HepG2 (cell line): ENCODE data around the gene KIF26B. TPM values are rescaled to one million over a fixed set of nuclear protein-coding genes. Genes with fewer than 3 reads are reported as not detected.

Experiments
- AKAP8 ChIP-seq: sonication (generic); formaldehyde crosslinking; IDR thresholded peaks from 2 replicates; pipeline ENCODE4 v1.5.1; 2020; ENCODE audit warnings: mild to moderate bottlenecking, missing genetic modification reagents
- DMAP1 ChIP-seq: IDR thresholded peaks from 2 replicates; pipeline ENCODE4 v1.6.1; 2016
- DPF2 ChIP-seq: sonication (generic); formaldehyde crosslinking; IDR thresholded peaks from 2 replicates; pipeline ENCODE4 v1.4.0; 2020; ENCODE audit warnings: mild to moderate bottlenecking, low read depth, missing genetic modification reagents, borderline replicate concordance
- EED ChIP-seq: sonication (generic); formaldehyde crosslinking; IDR thresholded peaks from 2 replicates; pipeline ENCODE4 v1.5.0; 2020; ENCODE audit warnings: mild to moderate bottlenecking, missing genetic modification reagents
- FOXO1 ChIP-seq: sonication (generic); formaldehyde crosslinking; IDR thresholded peaks from 2 replicates; pipeline ENCODE4 v1.4.0; 2020; ENCODE audit warnings: missing genetic modification reagents
- IRF2 ChIP-seq: IDR thresholded peaks from 2 replicates; pipeline ENCODE4 v1.6.1; 2018; ENCODE audit warnings: missing genetic modification reagents, missing compliant biosample characterization
- IRX3 ChIP-seq: sonication (generic); formaldehyde crosslinking; IDR thresholded peaks from 2 replicates; pipeline ENCODE4 v1.8.1; 2023; ENCODE audit warnings: mild to moderate bottlenecking, low read depth, missing genetic modification reagents, borderline replicate concordance
- JARID2 ChIP-seq: sonication (generic); formaldehyde crosslinking; IDR thresholded peaks from 2 replicates; pipeline ENCODE4 v1.8.1; 2023; ENCODE audit warnings: missing genetic modification reagents, inconsistent platforms; ENCODE audit not compliant: insufficient replicate concordance
- LCORL ChIP-seq, 2 experiments: fragments of 450-650 bp in 1 of 2; sonication (generic) in 1 of 2; formaldehyde crosslinking in 1 of 2; IDR thresholded peaks; 2 replicates each; pipeline versions ENCODE4 v1.5.0 to v1.6.1; 2017 to 2020; ENCODE audit warnings: antibody characterized with exemption in 1 of 2, missing genetic modification reagents in 1 of 2
- MYC ChIP-seq: sonication (generic); formaldehyde crosslinking; IDR thresholded peaks from 2 replicates; pipeline ENCODE4 v1.9.0; 2021; ENCODE audit warnings: missing genetic modification reagents, borderline replicate concordance
- PATZ1 ChIP-seq: sonication (generic); formaldehyde crosslinking; IDR thresholded peaks from 2 replicates; pipeline ENCODE4 v1.4.0; 2020; ENCODE audit warnings: missing genetic modification reagents
- PLRG1 ChIP-seq: fragments of 450-650 bp; conservative IDR thresholded peaks from 2 replicates; pipeline ENCODE4 v1.6.1; 2016
- POLR2A ChIP-seq, 2 experiments: IDR thresholded peaks; 2 replicates each; pipeline ENCODE4 v1.6.1; 2011; ENCODE audit warnings: low read depth in 2 of 2, low read length in 2 of 2, mild to moderate bottlenecking in 1 of 2, moderate library complexity in 1 of 2; ENCODE audit not compliant: insufficient read depth in 1 of 2
- RARG ChIP-seq: sonication (generic); formaldehyde crosslinking; IDR thresholded peaks from 2 replicates; pipeline ENCODE4 v1.4.0; 2020; ENCODE audit warnings: low read depth, mild to moderate bottlenecking, missing genetic modification reagents
- SYNCRIP ChIP-seq: fragments of 200-400 bp; formaldehyde crosslinking; IDR thresholded peaks from 2 replicates; pipeline ENCODE4 v1.6.1; 2018; ENCODE audit warnings: mild to moderate bottlenecking, low read depth, low read length; ENCODE audit not compliant: insufficient read depth
- TCF7L2 ChIP-seq: IDR thresholded peaks from 2 replicates; pipeline ENCODE4 v1.6.1; 2011; ENCODE audit warnings: mild to moderate bottlenecking, low read depth, low read length, moderate library complexity
- TFDP1 ChIP-seq: IDR thresholded peaks from 2 replicates; pipeline ENCODE4 v1.6.1; 2016; ENCODE audit warnings: missing compliant biosample characterization, missing genetic modification reagents, borderline replicate concordance
- ZBTB38 ChIP-seq: sonication (generic); formaldehyde crosslinking; IDR thresholded peaks from 2 replicates; pipeline ENCODE4 v1.5.1; 2020; ENCODE audit warnings: mild to moderate bottlenecking, missing genetic modification reagents
- ZFP82 ChIP-seq: sonication (generic); formaldehyde crosslinking; IDR thresholded peaks from 2 replicates; pipeline ENCODE4 v1.5.1; 2020; ENCODE audit warnings: mild to moderate bottlenecking, missing genetic modification reagents, borderline replicate concordance
- ZMAT3 ChIP-seq: sonication (generic); formaldehyde crosslinking; conservative IDR thresholded peaks from 2 replicates; pipeline ENCODE4 v1.7.0; 2021; ENCODE audit warnings: missing genetic modification reagents
- ZNF17 ChIP-seq: sonication (generic); formaldehyde crosslinking; IDR thresholded peaks from 2 replicates; pipeline ENCODE4 v1.5.0; 2020; ENCODE audit warnings: mild to moderate bottlenecking, missing genetic modification reagents
- ZNF354B ChIP-seq: sonication (generic); formaldehyde crosslinking; IDR thresholded peaks from 2 replicates; pipeline ENCODE4 v1.8.0; 2022; ENCODE audit warnings: mild to moderate bottlenecking, missing genetic modification reagents
- ZNF460 ChIP-seq: sonication (generic); formaldehyde crosslinking; IDR thresholded peaks from 2 replicates; pipeline ENCODE4 v1.5.1; 2020; ENCODE audit warnings: missing genetic modification reagents, mild to moderate bottlenecking, borderline replicate concordance
- ZNF607 ChIP-seq: sonication (generic); formaldehyde crosslinking; IDR thresholded peaks from 2 replicates; pipeline ENCODE4 v1.5.1; 2020; ENCODE audit warnings: missing genetic modification reagents, mild to moderate bottlenecking, borderline replicate concordance
- ZNF780A ChIP-seq: sonication (generic); formaldehyde crosslinking; IDR thresholded peaks from 2 replicates; pipeline ENCODE4 v1.8.0; 2022; ENCODE audit warnings: mild to moderate bottlenecking, missing genetic modification reagents, moderate library complexity
- ZSCAN5A ChIP-seq: sonication (generic); formaldehyde crosslinking; IDR thresholded peaks from 2 replicates; pipeline ENCODE4 v1.8.0; 2022; ENCODE audit warnings: mild to moderate bottlenecking, missing genetic modification reagents, borderline replicate concordance
- polyA plus RNA-seq, 8 experiments: library from polyadenylated mRNA; depleted of rRNA in 3 of 8; stranded (reverse) in 7 of 8; unstranded in 1 of 8; fragments of >200 nt; fragmentation: Illumina TruSeq in 4 of 8; extraction: Trizol in 4 of 8; gene quantifications; 2 replicates each; pipeline versions ENCODE4 v1.2.1 to v1.2.3, GENCODE V29; 2011 to 2016; ENCODE audit warnings: low read depth in 4 of 8, missing spikeins in 1 of 8, mixed read lengths in 1 of 8; ENCODE audit not compliant: insufficient read depth in 1 of 8
- total RNA-seq, 5 experiments: library from RNA; depleted of rRNA; stranded (reverse); fragments of >200 nt; fragmentation: Illumina TruSeq; extraction: Trizol; gene quantifications; 2 replicates each; pipeline ENCODE4 v1.2.3, GENCODE V29; 2016; ENCODE audit warnings: low read depth in 1 of 5
- TF ChIP-seq, protein P1 (sequence below): sonication (generic); formaldehyde crosslinking; IDR thresholded peaks from 2 replicates; pipeline ENCODE4 v1.4.0; 2020; ENCODE audit warnings: mild to moderate bottlenecking, missing genetic modification reagents

KIF26B gene
- total and polyA plus RNA-seq, 2 of the 13 experiments (the other 11 are each of a cell fraction or from before 2014, with no cell fraction given): 0.08 to 0.09 TPM

DNA sequence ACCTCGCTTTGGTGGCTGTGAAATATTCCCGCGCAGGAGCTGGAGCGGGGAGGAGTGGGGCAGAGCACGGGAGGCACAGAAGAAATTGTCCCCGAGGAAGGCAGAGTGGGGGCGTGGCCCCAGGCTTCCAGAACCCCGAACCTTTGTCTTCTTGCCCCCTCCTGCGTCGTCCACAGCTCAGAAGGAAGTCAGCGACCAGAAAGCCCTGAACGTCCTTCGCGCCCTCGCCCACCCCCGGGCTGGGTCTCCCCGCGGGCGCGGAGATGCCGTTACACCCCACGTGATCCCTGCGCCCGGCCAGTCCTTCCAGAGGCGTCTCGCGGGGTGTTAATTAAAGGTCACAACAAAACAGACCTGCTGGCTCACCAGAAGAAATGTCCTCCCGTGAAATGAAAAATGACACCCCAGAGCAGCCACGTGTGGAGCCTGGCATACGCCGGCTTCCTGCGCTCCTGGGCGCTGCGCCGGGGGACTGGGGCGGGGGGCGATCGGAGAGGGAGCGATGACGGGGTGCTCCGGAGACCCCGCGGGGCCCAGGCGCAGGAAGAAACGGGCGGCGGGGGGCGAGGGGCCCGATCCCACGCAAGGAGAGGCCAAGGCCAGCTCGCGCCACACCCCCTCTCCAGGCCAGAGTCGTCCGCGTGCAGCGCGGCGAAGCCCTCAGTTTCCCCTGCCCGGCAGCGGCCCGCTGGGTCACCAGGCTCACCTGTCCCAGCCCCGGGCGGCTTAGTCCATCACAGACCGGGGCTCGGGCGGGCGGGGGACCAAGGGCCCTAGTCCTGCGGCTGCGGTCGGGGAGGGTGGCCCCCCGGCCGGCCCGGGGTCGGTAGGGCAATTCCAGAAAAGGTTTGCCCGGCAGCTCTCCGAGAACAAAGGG, 995 bp upstream of the KIF26B start (continued):
- TF ChIP-seq ZSCAN5A (CRISPR knock-in tag) (no peak), EED (CRISPR knock-in tag) (no peak), TCF7L2 (no peak), IRF2 (CRISPR knock-in tag) (no peak), ZMAT3 (no peak), ZNF780A (CRISPR knock-in tag) (no peak), JARID2 (no peak), FOXO1 (CRISPR knock-in tag) (no peak), ZNF17 (no peak), LCORL (IDR thresholded peaks at IDR 0.05) (no peak), LCORL (CRISPR knock-in tag; IDR thresholded peaks at IDR 0.05) (0 out of 2 replicates have a peak, but pooled peaks have one; percentile 30), ZNF354B (CRISPR knock-in tag) (no peak), IRX3 (CRISPR knock-in tag) (no peak), POLR2A (IDR thresholded peaks at IDR 0.05; ENCODE audit: insufficient read depth in 1 of 2, low read depth in 2 of 2, low read length in 2 of 2) (no peak), ZFP82 (CRISPR knock-in tag) (no peak), DMAP1 (no peak), DPF2 (CRISPR knock-in tag) (no peak), RARG (CRISPR knock-in tag) (no peak), ZBTB38 (CRISPR knock-in tag) (no peak), TFDP1 (CRISPR knock-in tag) (no peak), PLRG1 (no peak), ZNF460 (CRISPR knock-in tag) (no peak), PATZ1 (peak; percentile 56; the same call in 1 of the 2 replicates), SYNCRIP (no peak), MYC (CRISPR knock-in tag) (no peak), ZNF607 (CRISPR knock-in tag) (no peak), AKAP8 (no peak)
- TF ChIP-seq, protein P1, sequence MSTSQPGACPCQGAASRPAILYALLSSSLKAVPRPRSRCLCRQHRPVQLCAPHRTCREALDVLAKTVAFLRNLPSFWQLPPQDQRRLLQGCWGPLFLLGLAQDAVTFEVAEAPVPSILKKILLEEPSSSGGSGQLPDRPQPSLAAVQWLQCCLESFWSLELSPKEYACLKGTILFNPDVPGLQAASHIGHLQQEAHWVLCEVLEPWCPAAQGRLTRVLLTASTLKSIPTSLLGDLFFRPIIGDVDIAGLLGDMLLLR (CRISPR knock-in tag): no peak
